ENCODE results near the gene ANKRD62. TPM values are rescaled to one million over a fixed set of nuclear protein-coding genes. Genes with fewer than 3 reads are reported as not detected.
A peak's percentile ranks its signal among the peaks of the same experiment; 100 is the strongest.

Gene ANKRD62
- total RNA-seq, 6 experiments from 2014 or later, result not detected

GRCh38 chr18:12099160-12099559 is 5.5 kb downstream of the ANKRD62 start:
- intact Hi-C loops (cut with DNase I), result no loop called here
- no peak overlapping the region for H3K4me3 ChIP-seq
- no peak overlapping the region for H3K27ac ChIP-seq
- H3K36me3 ChIP-seq, result no peaks in the 10 kb centered on the region
- no peaks in the 10 kb centered on the region for H3K4me1 ChIP-seq
- ATAC-seq (no peak), DNase-seq (no peak)
- H3K9me3 ChIP-seq, result no peaks in the 10 kb centered on the region
- TF ChIP-seq CTCF (IDR thresholded peaks at IDR 0.05), result no peak
- TF ChIP-seq POLR2A (IDR thresholded peaks at IDR 0.05), result no peak
- no peaks in the 10 kb centered on the region for H3K27me3 ChIP-seq

- Histone ChIP-seq H3K4me3 (no peak overlapping the region), H3K9me3 (no peaks in the 10 kb centered on the region), H3K27ac (no peak overlapping the region), H3K27me3 (no peaks in the 10 kb centered on the region), H3K36me3 (no peaks in the 10 kb centered on the region), H3K4me1 (no peaks in the 10 kb centered on the region)
- TF ChIP-seq CTCF (IDR thresholded peaks at IDR 0.05), result no peak
- TF ChIP-seq POLR2A (IDR thresholded peaks at IDR 0.05), result no peak
- intact Hi-C loops (cut with DNase I), result no loop called here
- WGBS (ENCODE audit: insufficient coverage, low coverage, low lambda C conversion rate, missing lambda C conversion rate), result 76% methylated on average over 1 of the region's 1 CpG
- ATAC-seq, result no peak
- DNase-seq, result no peak
These were observed 7.6 kb downstream of the ANKRD62 start for GRCh38 chr18:12101266-12101665.

- Histone ChIP-seq H3K27ac (no peak overlapping the region), H3K4me1 (no peaks in the 10 kb centered on the region), H3K36me3 (no peaks in the 10 kb centered on the region), H3K9me3 (no peaks in the 10 kb centered on the region), H3K4me3 (no peak overlapping the region), H3K27me3 (no peaks in the 10 kb centered on the region)
- no peak for DNase-seq
- TF ChIP-seq CTCF (IDR thresholded peaks at IDR 0.05), result no peak
- TF ChIP-seq POLR2A (IDR thresholded peaks at IDR 0.05), result no peak
- intact Hi-C loops (cut with DNase I), result no loop called here
- ATAC-seq, result no peak
- whole genome bisulfite sequencing (ENCODE audit: insufficient coverage, low coverage, low lambda C conversion rate, missing lambda C conversion rate), result 86% methylated on average over 4 of the region's 13 CpGs
These were observed 8.6 kb downstream of the ANKRD62 start for GRCh38 chr18:12102136-12102842.

GRCh38 chr18:12106471-12106870 is 12.8 kb downstream of the ANKRD62 start:
- Histone ChIP-seq H3K27me3 (no peaks in the 10 kb centered on the region), H3K36me3 (no peaks in the 10 kb centered on the region), H3K9me3 (no peaks in the 10 kb centered on the region), H3K4me3 (no peak overlapping the region), H3K27ac (no peak overlapping the region), H3K4me1 (peaks cover 0 to 14% (median 0%) of the 10 kb centered on the region in 4 donors)
- 81% methylated on average over 2 of the region's 2 CpGs for WGBS (ENCODE audit: insufficient coverage, low coverage, low lambda C conversion rate, missing lambda C conversion rate)
- DNase-seq, result no peak
- intact Hi-C loops (cut with DNase I), result no loop called here
- TF ChIP-seq POLR2A (IDR thresholded peaks at IDR 0.05) (no peak), CTCF (IDR thresholded peaks at IDR 0.05) (no peak)
- peak in 1 of 4 donors; percentile 31 for ATAC-seq

Data from right lobe of liver (tissue), 6 donors.